Adrenal gland (tissue), 12 donors: Measurements from ENCODE around the gene ISLR. TPM values are rescaled to one million over a fixed set of nuclear protein-coding genes. Genes with fewer than 3 reads are reported as not detected.
A peak's percentile ranks its signal among the peaks of the same experiment; 100 is the strongest.

Source experiments
- DNase-seq, 7 donors: peaks; one replicate each; pipeline ENCODE4 v3.0.0-alpha.2; 2019 to 2020
- H3K27ac ChIP-seq, 5 donors: fragments of 200-600 bp; sonication (generic) in 4 of 5; 1 replicate in 3 of 5; 2 replicates in 2 of 5; pipeline versions ENCODE4 v1.5.1 to v1.8.0; 2016 to 2020; ENCODE audit warnings: mild to moderate bottlenecking in 1 of 5
- H3K27me3 ChIP-seq: fragments of 200-600 bp; 2 replicates; pipeline ENCODE4 v1.8.0; 2021
- H3K36me3 ChIP-seq, 2 donors: fragments of 200-600 bp; replicated peaks in 1 of 2; 1 replicate in 1 of 2; 2 replicates in 1 of 2; pipeline versions ENCODE4 v1.5.1 to v1.8.0; 2018 to 2022
- H3K4me1 ChIP-seq, 2 donors: fragments of 200-600 bp; replicated peaks in 1 of 2; 1 replicate in 1 of 2; 2 replicates in 1 of 2; pipeline versions ENCODE4 v1.5.1 to v1.8.0; 2018 to 2021
- H3K4me3 ChIP-seq, 4 donors: fragments of 200-600 bp; sonication (generic) in 3 of 4; one replicate each; pipeline ENCODE4 v1.5.1; 2016 to 2018
- H3K9me3 ChIP-seq, 3 donors: fragments of 200-600 bp; sonication (generic) in 1 of 3; replicated peaks in 1 of 3; 1 replicate in 2 of 3; 2 replicates in 1 of 3; pipeline versions ENCODE4 v1.5.1 to v1.8.0; 2016 to 2021
- POLR2A ChIP-seq, 2 donors: fragments of 450-650 bp; IDR thresholded peaks; one replicate each; pipeline ENCODE4 v1.6.1; 2017; ENCODE audit warnings: antibody characterized with exemption in 2 of 2, mild to moderate bottlenecking in 2 of 2, moderate library complexity in 1 of 2
- WGBS, 4 donors: extraction: QIAGEN DNeasy Blood & Tissue Kit in 2 of 4; methylation state at CpG; one replicate each; pipeline versions ENCODE4 v1.1.5 to v1.1.7; 2013 to 2017; 5-methylcytosine and 5-hydroxymethylcytosine counted together
- intact Hi-C, 2 donors: fragments of 100-400 bp; cut with DNase I; formaldehyde crosslinking; loops; one replicate each; pipeline versions ENCODE4 v1.14.1 to v1.15.0; 2022 to 2023
- polyA plus RNA-seq, 3 donors: library from polyadenylated mRNA; stranded (reverse); fragments of 200-250 nt in 2 of 3; fragments of 350-450 nt in 1 of 3; fragmentation: Illumina TruSeq in 1 of 3; extraction: RNeasy Lipid Tissue Mini Kit (QIAGEN cat#74804) in 1 of 3; gene quantifications; one replicate each; pipeline ENCODE4 v1.2.3, GENCODE V29; 2013 to 2014
- total RNA-seq, 9 donors: library from RNA; depleted of rRNA in 4 of 9; stranded (reverse); fragments of >200 nt in 4 of 9; fragments of 120-200 nt in 1 of 9; fragmentation: NEBNext Ultra II Directional in 1 of 9; extraction: Animal tissue kit (Norgen Biotek cat#: 25700) in 1 of 9; gene quantifications; one replicate each; pipeline versions ENCODE4 v1.1.0 to v1.2.4, GENCODE V29; 2013 to 2023
- TF ChIP-seq, protein P1 (sequence below), 6 experiments: fragments of 450-650 bp in 4 of 6; fragments of 200-600 bp in 2 of 6; sonication (generic) in 1 of 6; IDR thresholded peaks; 1 replicate in 5 of 6; 2 replicates in 1 of 6; pipeline versions ENCODE4 v1.5.1 to v1.8.0; 2016 to 2021; ENCODE audit warnings: antibody characterized with exemption in 6 of 6, mild to moderate bottlenecking in 2 of 6, moderate library complexity in 1 of 6
- donor health status: healthy with polysubstance abuse.
- donor health status: Bipolar disorder and iron deficiency.
- donor health status: DM: yes; HTN: yes; CAD: no.
- donor health status: DM: no; HTN: no; CAD: no.
- donor health status: DM: no; HTN: no; CAD: no.
- donor health status: DM: yes; HTN: yes; CAD: no.

Gene ISLR
- total and polyA plus RNA-seq, 12 donors: 6.1 to 63.4 (median 22.9) TPM

DNA sequence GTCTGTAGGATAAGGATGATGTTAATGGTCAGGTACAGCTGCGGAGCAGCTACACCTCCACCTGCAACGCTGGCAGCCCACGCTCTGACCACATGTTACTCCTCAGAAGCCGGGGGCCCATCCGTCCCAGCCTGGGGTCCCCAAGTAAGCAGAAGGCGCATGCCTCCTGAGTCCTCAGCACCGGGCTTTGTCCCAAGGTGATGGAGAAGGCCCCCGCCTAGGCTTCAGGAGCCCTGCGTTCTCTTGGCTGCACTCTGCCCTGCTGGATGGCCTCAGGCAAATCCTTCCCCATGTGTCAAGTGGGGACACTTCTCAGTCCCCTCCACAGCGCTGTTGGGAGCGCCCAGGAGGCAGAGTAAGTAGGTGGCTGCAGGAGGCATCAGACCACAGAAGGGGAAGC is 14.7 kb downstream of the ISLR start:
- WGBS, 4 donors: 90 to 96% (median 93%) methylated on average over 9 to 11 of the region's 11 CpGs; no CpG with 5 or more reads in 1 of the 4 donors
- no peak overlapping the region for H3K27ac ChIP-seq

DNA sequence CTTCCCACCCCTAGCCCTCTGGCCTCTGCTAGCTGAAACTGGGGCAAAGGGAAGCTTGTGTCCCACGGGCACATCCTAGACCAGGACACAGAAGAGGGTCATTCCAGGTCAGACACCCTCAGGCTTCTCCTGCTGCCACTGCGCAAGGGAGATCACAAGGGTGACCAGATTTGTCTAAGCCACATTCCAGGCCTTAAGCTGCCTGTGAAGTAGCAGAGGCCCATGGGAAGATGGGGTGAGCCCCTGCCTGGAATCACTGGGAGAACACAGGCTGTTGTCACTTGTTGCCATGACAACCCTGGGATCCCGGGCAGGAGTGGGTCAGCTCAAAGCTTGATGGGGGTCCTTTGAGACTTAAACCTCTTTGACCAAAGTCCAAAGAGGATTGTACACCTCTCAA is 18.3 kb downstream of the ISLR start:
- intact Hi-C loops: no loop called here
- TF ChIP-seq, protein P1, sequence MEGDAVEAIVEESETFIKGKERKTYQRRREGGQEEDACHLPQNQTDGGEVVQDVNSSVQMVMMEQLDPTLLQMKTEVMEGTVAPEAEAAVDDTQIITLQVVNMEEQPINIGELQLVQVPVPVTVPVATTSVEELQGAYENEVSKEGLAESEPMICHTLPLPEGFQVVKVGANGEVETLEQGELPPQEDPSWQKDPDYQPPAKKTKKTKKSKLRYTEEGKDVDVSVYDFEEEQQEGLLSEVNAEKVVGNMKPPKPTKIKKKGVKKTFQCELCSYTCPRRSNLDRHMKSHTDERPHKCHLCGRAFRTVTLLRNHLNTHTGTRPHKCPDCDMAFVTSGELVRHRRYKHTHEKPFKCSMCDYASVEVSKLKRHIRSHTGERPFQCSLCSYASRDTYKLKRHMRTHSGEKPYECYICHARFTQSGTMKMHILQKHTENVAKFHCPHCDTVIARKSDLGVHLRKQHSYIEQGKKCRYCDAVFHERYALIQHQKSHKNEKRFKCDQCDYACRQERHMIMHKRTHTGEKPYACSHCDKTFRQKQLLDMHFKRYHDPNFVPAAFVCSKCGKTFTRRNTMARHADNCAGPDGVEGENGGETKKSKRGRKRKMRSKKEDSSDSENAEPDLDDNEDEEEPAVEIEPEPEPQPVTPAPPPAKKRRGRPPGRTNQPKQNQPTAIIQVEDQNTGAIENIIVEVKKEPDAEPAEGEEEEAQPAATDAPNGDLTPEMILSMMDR (IDR thresholded peaks at IDR 0.05): no peak
- no peak for TF ChIP-seq POLR2A (IDR thresholded peaks at IDR 0.05)
- WGBS, 4 donors: 64 to 77% (median 70%) methylated on average over 2 to 3 of the region's 3 CpGs
- Histone ChIP-seq H3K27ac (no peak overlapping the region), H3K36me3 (no peaks in the 10 kb centered on the region), H3K9me3 (no peaks in the 10 kb centered on the region), H3K4me1 (peaks cover 0 to 6% of the 10 kb centered on the region in 2 donors), H3K27me3 (no peaks in the 10 kb centered on the region), H3K4me3 (no peak overlapping the region)
- no peak for DNase-seq

More for the DNA sequence above, 14.7 kb downstream of the ISLR start:
- intact Hi-C loops: no loop called here
- H3K36me3 ChIP-seq: no peaks in the 10 kb centered on the region
- no peaks in the 10 kb centered on the region for H3K9me3 ChIP-seq
- H3K4me1 ChIP-seq: no peaks in the 10 kb centered on the region
- no peak overlapping the region for H3K4me3 ChIP-seq
- no peak for TF ChIP-seq POLR2A (IDR thresholded peaks at IDR 0.05)
- TF ChIP-seq, protein P1 (IDR thresholded peaks at IDR 0.05): no peak
- no peak for DNase-seq
- H3K27me3 ChIP-seq: no peaks in the 10 kb centered on the region

DNA sequence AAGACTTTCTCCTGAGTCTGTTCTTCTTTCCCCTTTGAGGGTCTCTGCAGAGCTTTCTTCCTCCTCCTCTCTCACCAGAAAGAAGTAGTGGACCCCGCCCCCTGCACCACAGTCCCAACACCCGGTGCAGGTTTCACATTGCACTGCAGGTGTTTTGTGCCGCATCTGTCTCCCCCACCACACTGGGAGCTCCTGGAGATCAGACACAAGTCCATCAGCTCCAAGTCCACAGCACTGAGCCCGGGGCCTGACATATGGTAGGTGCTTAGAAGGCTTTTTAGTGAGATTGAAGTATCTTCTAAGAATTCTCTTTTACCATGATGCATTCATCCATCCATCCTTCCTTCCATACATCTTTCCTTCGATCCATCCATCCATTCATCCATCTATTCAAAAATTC is 19.2 kb downstream of the ISLR start:
- no peaks in the 10 kb centered on the region for H3K36me3 ChIP-seq

GRCh38 chr15:74193299-74193718 is 19.8 kb downstream of the ISLR start:
- H3K36me3 ChIP-seq: no peaks in the 10 kb centered on the region
- intact Hi-C loops: no loop called here
- H3K9me3 ChIP-seq: no peaks in the 10 kb centered on the region
- no peaks in the 10 kb centered on the region for H3K27me3 ChIP-seq
- H3K4me3 ChIP-seq: no peak overlapping the region
- peak in 4 of 7 donors; percentile 45 to 73 (median 53) for DNase-seq
- TF ChIP-seq, protein P1 (IDR thresholded peaks at IDR 0.05): no peak
- TF ChIP-seq POLR2A (IDR thresholded peaks at IDR 0.05): no peak
- H3K27ac ChIP-seq: peak overlapping the region in 1 of 5 donors; percentile 47
- WGBS, 4 donors: 27 to 52% (median 41%) methylated on average over 1 to 4 of the region's 4 CpGs
- peaks cover 0 to 6% of the 10 kb centered on the region in 2 donors for H3K4me1 ChIP-seq

More for the DNA sequence above, 19.2 kb downstream of the ISLR start:
- no peak for DNase-seq
- Histone ChIP-seq H3K9me3 (no peaks in the 10 kb centered on the region), H3K4me3 (no peak overlapping the region), H3K27me3 (no peaks in the 10 kb centered on the region), H3K27ac (no peak overlapping the region), H3K4me1 (peaks cover 0 to 6% of the 10 kb centered on the region in 2 donors)
- intact Hi-C loops: no loop called here
- TF ChIP-seq, protein P1 (IDR thresholded peaks at IDR 0.05): no peak
- no peak for TF ChIP-seq POLR2A (IDR thresholded peaks at IDR 0.05)
- 86 to 93% (median 88%) methylated on average over 5 of the region's 5 CpGs for WGBS, 4 donors
